ENCODE results near the gene TEKTIP1.

GRCh38 chr19:3501780-3502179 is 37.2 kb upstream of the TEKTIP1 start:
- no peak for TF ChIP-seq CTCF (conservative IDR thresholded peaks at IDR 0.05 in 1 of 2, IDR thresholded peaks at IDR 0.05 in 1 of 2; ENCODE audit: extremely low read depth in 1 of 2, insufficient read depth in 1 of 2, low read depth in 1 of 2, low read length in 2 of 2)
- TF ChIP-seq EZH2 (IDR thresholded peaks at IDR 0.05; ENCODE audit: borderline replicate concordance, low read length) = no peak
